ENCODE data around the gene SYT11.
A peak's percentile ranks its signal among the peaks of the same experiment; 100 is the strongest.

SYT11 gene, protein sequence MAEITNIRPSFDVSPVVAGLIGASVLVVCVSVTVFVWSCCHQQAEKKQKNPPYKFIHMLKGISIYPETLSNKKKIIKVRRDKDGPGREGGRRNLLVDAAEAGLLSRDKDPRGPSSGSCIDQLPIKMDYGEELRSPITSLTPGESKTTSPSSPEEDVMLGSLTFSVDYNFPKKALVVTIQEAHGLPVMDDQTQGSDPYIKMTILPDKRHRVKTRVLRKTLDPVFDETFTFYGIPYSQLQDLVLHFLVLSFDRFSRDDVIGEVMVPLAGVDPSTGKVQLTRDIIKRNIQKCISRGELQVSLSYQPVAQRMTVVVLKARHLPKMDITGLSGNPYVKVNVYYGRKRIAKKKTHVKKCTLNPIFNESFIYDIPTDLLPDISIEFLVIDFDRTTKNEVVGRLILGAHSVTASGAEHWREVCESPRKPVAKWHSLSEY

DNA sequence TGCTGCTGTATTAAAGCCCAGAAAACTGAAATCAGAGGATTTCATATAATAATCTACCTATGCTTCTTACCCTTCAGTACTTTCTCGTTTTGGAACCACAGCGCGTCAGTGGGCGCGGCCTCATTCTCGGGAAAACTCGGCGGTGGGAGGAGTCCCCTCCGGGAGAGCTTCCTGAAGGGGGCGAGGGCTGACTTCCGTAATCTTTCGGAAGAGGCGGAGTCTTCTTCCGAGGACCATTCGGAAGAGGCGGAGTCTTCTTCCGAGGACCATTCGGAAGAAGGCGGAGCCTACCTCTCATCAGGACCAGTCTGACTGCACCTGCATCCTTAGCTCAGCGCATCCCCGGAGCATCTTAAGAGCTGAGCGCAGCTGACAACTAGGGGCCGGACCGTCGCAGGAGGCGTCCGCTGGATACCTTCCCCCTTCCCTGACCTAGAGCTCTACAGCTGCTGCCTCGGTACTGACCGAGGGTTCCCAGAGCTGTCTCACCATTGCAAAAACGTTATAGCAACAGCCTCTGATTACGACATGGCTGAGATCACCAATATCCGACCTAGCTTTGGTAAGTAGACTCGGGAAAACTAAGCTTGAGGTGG, at the start of gene SYT11:
TSS of gene SYT11 (plus strand) at position 334 of the 596 bp plus-strand sequence. CDS start at position 529, 195 bp downstream.
- peaks cover 19% of the 10 kb centered on the region for H3K4me1 Mint-ChIP-seq
- H3K9me3 Mint-ChIP-seq: no peaks in the 10 kb centered on the region
- peak within 1 kb of the TSS; percentile 68 to 92 (median 87) for H3K27ac Mint-ChIP-seq
- H3K36me3 Mint-ChIP-seq (ENCODE audit: low read depth): peaks cover 9% of the 10 kb centered on the region
- TF ChIP-seq, protein P1, sequence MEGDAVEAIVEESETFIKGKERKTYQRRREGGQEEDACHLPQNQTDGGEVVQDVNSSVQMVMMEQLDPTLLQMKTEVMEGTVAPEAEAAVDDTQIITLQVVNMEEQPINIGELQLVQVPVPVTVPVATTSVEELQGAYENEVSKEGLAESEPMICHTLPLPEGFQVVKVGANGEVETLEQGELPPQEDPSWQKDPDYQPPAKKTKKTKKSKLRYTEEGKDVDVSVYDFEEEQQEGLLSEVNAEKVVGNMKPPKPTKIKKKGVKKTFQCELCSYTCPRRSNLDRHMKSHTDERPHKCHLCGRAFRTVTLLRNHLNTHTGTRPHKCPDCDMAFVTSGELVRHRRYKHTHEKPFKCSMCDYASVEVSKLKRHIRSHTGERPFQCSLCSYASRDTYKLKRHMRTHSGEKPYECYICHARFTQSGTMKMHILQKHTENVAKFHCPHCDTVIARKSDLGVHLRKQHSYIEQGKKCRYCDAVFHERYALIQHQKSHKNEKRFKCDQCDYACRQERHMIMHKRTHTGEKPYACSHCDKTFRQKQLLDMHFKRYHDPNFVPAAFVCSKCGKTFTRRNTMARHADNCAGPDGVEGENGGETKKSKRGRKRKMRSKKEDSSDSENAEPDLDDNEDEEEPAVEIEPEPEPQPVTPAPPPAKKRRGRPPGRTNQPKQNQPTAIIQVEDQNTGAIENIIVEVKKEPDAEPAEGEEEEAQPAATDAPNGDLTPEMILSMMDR (IDR thresholded peaks at IDR 0.05; ENCODE audit: unreplicated experiment in 3 of 3): no peak
- peaks cover 5% of the 10 kb centered on the region for H3K27me3 Mint-ChIP-seq (ENCODE audit: low read depth)
- peak within 1 kb of the TSS; percentile 82 to 89 (median 88) for H3K4me3 Mint-ChIP-seq

DNA sequence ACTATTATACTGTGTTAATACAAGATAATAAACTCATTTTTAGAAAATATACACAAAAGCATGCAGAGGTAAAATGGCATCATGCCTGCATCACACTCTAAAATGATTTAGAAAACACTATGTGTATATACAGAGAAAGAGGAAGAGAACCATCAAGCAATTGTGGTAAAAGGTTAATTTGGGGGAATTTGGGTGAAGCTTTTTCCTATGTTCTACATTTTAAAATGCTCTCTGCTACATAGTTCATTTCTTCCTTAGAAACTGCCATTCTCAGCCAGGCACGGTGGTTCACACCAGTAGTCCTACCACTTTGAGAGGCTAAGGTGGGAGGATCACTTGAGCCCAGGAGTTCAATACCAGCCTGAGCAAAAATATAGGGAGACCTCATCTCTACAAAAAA, 46.5 kb upstream of the SYT11 start:
- no peaks in the 10 kb centered on the region for H3K9me3 Mint-ChIP-seq
- no peaks in the 10 kb centered on the region for H3K27me3 Mint-ChIP-seq (ENCODE audit: low read depth)
- no peak overlapping the region for H3K27ac Mint-ChIP-seq
- TF ChIP-seq, protein P1 (IDR thresholded peaks at IDR 0.05; ENCODE audit: unreplicated experiment in 3 of 3): no peak
- H3K4me3 Mint-ChIP-seq: no peak overlapping the region
- H3K36me3 Mint-ChIP-seq (ENCODE audit: low read depth): peaks cover 52% of the 10 kb centered on the region
- no peaks in the 10 kb centered on the region for H3K4me1 Mint-ChIP-seq

DNA sequence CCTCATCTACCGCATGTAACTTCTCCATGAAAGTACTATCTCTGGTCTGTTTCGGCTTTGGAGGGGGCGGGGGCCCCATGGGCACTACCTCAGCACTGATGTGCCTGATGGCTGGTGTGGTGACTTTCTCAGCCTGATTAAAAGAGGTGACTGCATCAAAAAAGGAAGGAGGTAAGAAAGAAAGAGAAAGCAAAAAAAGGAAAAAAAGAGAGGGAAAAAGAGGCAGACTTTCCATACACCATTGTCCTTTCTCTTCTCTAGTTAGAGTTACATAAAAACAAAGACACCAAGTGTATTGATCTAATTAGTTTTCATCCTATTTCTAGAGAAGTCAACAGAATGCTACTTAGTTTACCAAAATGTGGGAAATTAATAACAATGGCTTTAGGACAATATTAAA, 45.7 kb upstream of the SYT11 start:
- TF ChIP-seq, protein P1 (IDR thresholded peaks at IDR 0.05; ENCODE audit: unreplicated experiment in 3 of 3): no peak
- Mint-ChIP-seq H3K4me1 (no peaks in the 10 kb centered on the region), H3K9me3 (no peaks in the 10 kb centered on the region)

DNA sequence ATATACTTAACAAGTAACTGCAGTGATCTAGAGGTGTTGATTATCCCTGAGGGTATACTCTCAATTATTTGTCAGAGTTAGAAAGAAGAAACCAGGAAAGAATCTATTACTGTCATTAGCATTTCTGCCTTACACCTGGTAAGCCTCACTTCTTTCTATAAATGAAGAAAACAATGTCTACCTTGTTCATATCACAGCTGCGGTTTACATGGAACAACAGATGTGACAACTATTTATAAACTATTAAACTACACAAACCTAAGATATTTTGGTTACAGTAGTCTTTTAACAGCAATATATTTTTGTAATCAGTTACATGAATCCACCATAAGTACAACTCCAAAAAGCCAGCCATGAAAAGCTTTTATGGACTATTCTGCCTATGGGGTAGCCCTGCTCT, 43.0 kb upstream of the SYT11 start:
- TF ChIP-seq, protein P1 (IDR thresholded peaks at IDR 0.05; ENCODE audit: unreplicated experiment in 3 of 3): no peak
- Mint-ChIP-seq H3K4me1 (no peaks in the 10 kb centered on the region), H3K27ac (no peak overlapping the region), H3K27me3 (ENCODE audit: low read depth) (no peaks in the 10 kb centered on the region), H3K4me3 (no peak overlapping the region), H3K36me3 (ENCODE audit: low read depth) (peaks cover 60% of the 10 kb centered on the region), H3K9me3 (no peaks in the 10 kb centered on the region)

More for the DNA sequence above, 45.7 kb upstream of the SYT11 start:
- H3K36me3 Mint-ChIP-seq (ENCODE audit: low read depth): peaks cover 51% of the 10 kb centered on the region
- no peak overlapping the region for H3K27ac Mint-ChIP-seq
- H3K27me3 Mint-ChIP-seq (ENCODE audit: low read depth): no peaks in the 10 kb centered on the region
- no peak overlapping the region for H3K4me3 Mint-ChIP-seq

DNA sequence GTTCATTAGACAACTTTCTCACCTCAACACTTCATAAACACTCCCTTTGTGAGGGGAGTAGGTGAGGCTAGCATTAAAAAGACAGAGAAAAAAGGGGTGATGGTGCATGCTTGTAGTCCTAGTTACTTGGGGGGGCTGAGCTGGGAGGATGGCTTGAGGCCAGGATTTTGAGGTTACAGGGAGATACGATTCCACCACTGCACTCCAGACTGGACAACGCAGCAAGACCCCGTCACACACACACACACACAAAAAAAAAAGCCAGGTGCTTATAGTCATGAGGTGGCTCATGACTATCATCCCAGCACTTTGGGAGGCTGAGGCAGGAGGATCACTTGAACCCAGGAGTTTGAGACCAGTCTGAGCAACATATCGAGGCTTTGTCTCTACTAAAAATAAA, 31.9 kb upstream of the SYT11 start:
- H3K27me3 Mint-ChIP-seq (ENCODE audit: low read depth): no peaks in the 10 kb centered on the region
- TF ChIP-seq, protein P1 (IDR thresholded peaks at IDR 0.05; ENCODE audit: unreplicated experiment in 3 of 3): no peak
- H3K4me3 Mint-ChIP-seq: no peak overlapping the region
- H3K27ac Mint-ChIP-seq: no peak overlapping the region
- no peaks in the 10 kb centered on the region for H3K4me1 Mint-ChIP-seq
- no peaks in the 10 kb centered on the region for H3K9me3 Mint-ChIP-seq
- peaks cover 39% of the 10 kb centered on the region for H3K36me3 Mint-ChIP-seq (ENCODE audit: low read depth)

Data from nephron (organoid).